B cell (primary cell): ENCODE results near the gene MTMR10. TPM values are rescaled to one million over a fixed set of nuclear protein-coding genes. Genes with fewer than 3 reads are reported as not detected.

Experiments
- ATAC-seq: fragments of 200-7000 bp; cut with Tn5 transposase; one replicate; pipeline ENCODE4 v1.10.0; 2021; ENCODE audit warnings: low read depth, mild to moderate bottlenecking, moderate number of reproducible peaks, moderate library complexity
- CTCF ChIA-PET: fragments of 350-600 bp; sonication (Branson Sonifier 250); formaldehyde crosslinking; loops from one replicate; lab custom pipeline; 2021; ENCODE audit warnings: antibody characterized with exemption, inconsistent platforms; lab: Charles Lee
- POLR2A ChIA-PET: fragments of 350-600 bp; sonication (Branson Sonifier 250); formaldehyde crosslinking; loops from one replicate; lab custom pipeline; 2021; ENCODE audit warnings: antibody characterized with exemption; lab: Charles Lee
- DNase-seq: peaks from one replicate; pipeline ENCODE4 v3.0.0; 2013
- H2AFZ ChIP-seq: 2 replicates; pipeline ENCODE4 v1.6.1; 2012; ENCODE audit warnings: mild to moderate bottlenecking, low read depth, low read length; ENCODE audit not compliant: insufficient read depth, poor library complexity, severe bottlenecking
- H3K27ac ChIP-seq, 2 donors: 1 replicate in 1 of 2; 2 replicates in 1 of 2; pipeline ENCODE4 v1.5.1; 2012 to 2013; ENCODE audit warnings: low read length in 2 of 2, mild to moderate bottlenecking in 2 of 2, moderate library complexity in 1 of 2
- H3K27me3 ChIP-seq, 4 experiments: fragments of 200-600 bp in 1 of 4; sonication (generic) in 1 of 4; replicated peaks in 1 of 4; 1 replicate in 2 of 4; 2 replicates in 2 of 4; pipeline versions ENCODE4 v1.6.1 to v1.7.0; 2013 to 2016; ENCODE audit warnings: low read length in 3 of 4, mild to moderate bottlenecking in 2 of 4, mixed read lengths in 1 of 4, moderate library complexity in 1 of 4; ENCODE audit not compliant: insufficient read depth in 4 of 4, control insufficient read depth in 3 of 4; ENCODE audit errors: control extremely low read depth in 1 of 4
- H3K36me3 ChIP-seq, 2 experiments: replicated peaks in 1 of 2; 1 replicate in 1 of 2; 2 replicates in 1 of 2; pipeline versions ENCODE4 v1.6.1 to v1.7.1; 2013; ENCODE audit warnings: low read length in 1 of 2; ENCODE audit not compliant: insufficient read depth in 2 of 2, control insufficient read depth in 1 of 2; ENCODE audit errors: control extremely low read depth in 1 of 2, extremely low read depth in 1 of 2
- H3K4me1 ChIP-seq, 2 donors: fragments of 200-600 bp in 1 of 2; sonication (generic) in 1 of 2; 1 replicate in 1 of 2; 2 replicates in 1 of 2; pipeline versions ENCODE4 v1.5.1 to v1.6.1; 2013 to 2017; ENCODE audit warnings: low read length in 2 of 2; ENCODE audit not compliant: control insufficient read depth in 2 of 2, insufficient read depth in 2 of 2
- H3K4me2 ChIP-seq: replicated peaks from 2 replicates; pipeline ENCODE3; 2012; ENCODE audit warnings: mild to moderate bottlenecking, low read depth, low read length; ENCODE audit not compliant: poor library complexity, severe bottlenecking
- H3K4me3 ChIP-seq, 5 experiments: fragments of 200-600 bp in 1 of 5; sonication (generic) in 1 of 5; 1 replicate in 3 of 5; 2 replicates in 2 of 5; pipeline versions ENCODE4 v1.5.1 to v1.7.0; 2011 to 2016; ENCODE audit warnings: low read length in 4 of 5, mild to moderate bottlenecking in 4 of 5, low read depth in 2 of 5, control low read depth in 1 of 5, moderate library complexity in 1 of 5; ENCODE audit not compliant: insufficient read depth in 1 of 5; ENCODE audit errors: control extremely low read depth in 1 of 5, extremely low read depth in 1 of 5
- H3K79me2 ChIP-seq: fragments of 200-600 bp; sonication (generic); one replicate; pipeline ENCODE4 v1.6.0; 2016; ENCODE audit warnings: low read length; ENCODE audit not compliant: control insufficient read depth, insufficient read depth
- H3K9ac ChIP-seq: fragments of 200-600 bp; sonication (generic); 2 replicates; pipeline ENCODE4 v1.6.1; 2017; ENCODE audit warnings: mild to moderate bottlenecking, low read length, moderate library complexity
- H3K9me3 ChIP-seq, 3 donors: one replicate each; pipeline versions ENCODE4 v1.6.1 to v1.7.1; 2013; ENCODE audit warnings: low read length in 2 of 3; ENCODE audit not compliant: control insufficient read depth in 2 of 3, insufficient read depth in 1 of 3; ENCODE audit errors: control extremely low read depth in 1 of 3
- H4K20me1 ChIP-seq: 2 replicates; pipeline ENCODE4 v1.6.0; 2012; ENCODE audit warnings: mild to moderate bottlenecking, low read length; ENCODE audit not compliant: insufficient read depth, control insufficient read depth, poor library complexity, severe bottlenecking
- H3K27ac Mint-ChIP-seq: one replicate; pipeline ENCODE4 v1.8.0; 2021; ENCODE audit warnings: mixed read lengths
- H3K27me3 Mint-ChIP-seq: one replicate; pipeline ENCODE4 v1.8.0; 2021; ENCODE audit warnings: mixed read lengths
- H3K4me1 Mint-ChIP-seq: one replicate; pipeline ENCODE4 v1.8.0; 2021; ENCODE audit warnings: mixed read lengths
- H3K4me3 Mint-ChIP-seq: one replicate; pipeline ENCODE4 v1.8.0; 2021; ENCODE audit warnings: mixed read lengths
- H3K9me3 Mint-ChIP-seq: one replicate; pipeline ENCODE4 v1.8.0; 2022; ENCODE audit warnings: mixed read lengths; ENCODE audit not compliant: insufficient read depth
- CTCF ChIP-seq: fragments of 200-600 bp; IDR thresholded peaks from one replicate; pipeline ENCODE4 v1.8.0; 2022; ENCODE audit warnings: antibody characterized with exemption, mild to moderate bottlenecking
- EZH2 ChIP-seq: IDR thresholded peaks from 2 replicates; pipeline ENCODE4 v1.6.1; 2012; ENCODE audit warnings: borderline replicate concordance, low read depth, mild to moderate bottlenecking, moderate library complexity, low read length; ENCODE audit not compliant: insufficient read depth, poor library complexity, severe bottlenecking
- WGBS: methylation state at CpG from one replicate; pipeline ENCODE4 v1.1.5; 2013; ENCODE audit warnings: missing lambda C conversion rate; ENCODE audit not compliant: insufficient coverage; 5-methylcytosine and 5-hydroxymethylcytosine counted together
- intact Hi-C: fragments of 100-400 bp; cut with micrococcal nuclease; formaldehyde crosslinking; loops from one replicate; pipeline ENCODE4 v1.10.0; 2022
- polyA plus RNA-seq: library from polyadenylated mRNA; depleted of rRNA; stranded (reverse); fragments of >200 nt; gene quantifications from 2 replicates; pipeline ENCODE4 v1.2.3, GENCODE V29; 2012
- total RNA-seq, 2 donors: library from RNA; stranded (reverse); fragments of 120-200 nt in 1 of 2; gene quantifications; 1 replicate in 1 of 2; 2 replicates in 1 of 2; pipeline versions ENCODE4 v1.2.3 to v1.2.4, GENCODE V29; 2013 to 2022

Gene MTMR10
- total and polyA plus RNA-seq, 2 donors (not counting 1 experiment from before 2014, with no cell fraction given) = 27.9 to 50.2 TPM

GRCh38 chr15:30927148-30927761 is 64.2 kb downstream of the MTMR10 start:
- DNase-seq = no peak
- POLR2A ChIA-PET = no interaction called here
- no peak overlapping the region for H3K9ac ChIP-seq
- H3K4me2 ChIP-seq = no peak overlapping the region
- ATAC-seq = no peak
- no peaks in the 10 kb centered on the region for H3K9me3 Mint-ChIP-seq
- intact Hi-C loops = no loop called here
- H3K9me3 ChIP-seq = no peaks in the 10 kb centered on the region
- 88% methylated on average over 7 of the region's 7 CpGs for WGBS
- no peak overlapping the region for H3K27ac ChIP-seq
- H3K36me3 ChIP-seq = peaks cover 7 to 47% of the 10 kb centered on the region in 2 experiments
- H3K27me3 ChIP-seq = no peaks in the 10 kb centered on the region
- H3K79me2 ChIP-seq = no peaks in the 10 kb centered on the region
- no peak overlapping the region for H3K27ac Mint-ChIP-seq
- H4K20me1 ChIP-seq = no peaks in the 10 kb centered on the region
- no peak overlapping the region for H2AFZ ChIP-seq
- H3K27me3 Mint-ChIP-seq = no peaks in the 10 kb centered on the region
- TF ChIP-seq EZH2 = no peak
- TF ChIP-seq CTCF = no peak
- no peak overlapping the region for H3K4me3 Mint-ChIP-seq
- CTCF ChIA-PET = no interaction called here
- no peaks in the 10 kb centered on the region for H3K4me1 ChIP-seq
- H3K4me1 Mint-ChIP-seq = peaks cover 6% of the 10 kb centered on the region
- H3K4me3 ChIP-seq = no peak overlapping the region

- no peaks in the 10 kb centered on the region for H3K9me3 ChIP-seq
- no peak overlapping the region for H3K4me3 Mint-ChIP-seq
- DNase-seq (no peak), ATAC-seq (no peak)
- peaks cover 6% of the 10 kb centered on the region for H3K4me1 Mint-ChIP-seq
- peaks cover 7 to 52% of the 10 kb centered on the region in 2 experiments for H3K36me3 ChIP-seq
- intact Hi-C loops = no loop called here
- 100% methylated on average over 5 of the region's 8 CpGs for WGBS
- H3K27me3 ChIP-seq = no peaks in the 10 kb centered on the region
- POLR2A ChIA-PET = no interaction called here
- no peak overlapping the region for H2AFZ ChIP-seq
- H3K9me3 Mint-ChIP-seq = no peaks in the 10 kb centered on the region
- no peak overlapping the region for H3K4me2 ChIP-seq
- no peaks in the 10 kb centered on the region for H4K20me1 ChIP-seq
- H3K9ac ChIP-seq = no peak overlapping the region
- H3K79me2 ChIP-seq = no peaks in the 10 kb centered on the region
- H3K27me3 Mint-ChIP-seq = no peaks in the 10 kb centered on the region
- H3K4me3 ChIP-seq = no peak overlapping the region
- no peak overlapping the region for H3K27ac ChIP-seq
- TF ChIP-seq CTCF = no peak
- no peak overlapping the region for H3K27ac Mint-ChIP-seq
- no peaks in the 10 kb centered on the region for H3K4me1 ChIP-seq
- CTCF ChIA-PET = no interaction called here
Measured at GRCh38 chr15:30926161-30926560, 65.3 kb downstream of the MTMR10 start.
